HG03045 (cell line): ENCODE data around the gene SMS.

Experiments
- ATAC-seq: cut with Tn5 transposase; IDR thresholded peaks from one replicate; pipeline ENCODE4 v1.9.1; 2021; ENCODE audit warnings: mild to moderate bottlenecking, moderate library complexity; ENCODE audit not compliant: unreplicated experiment

SMS gene

DNA sequence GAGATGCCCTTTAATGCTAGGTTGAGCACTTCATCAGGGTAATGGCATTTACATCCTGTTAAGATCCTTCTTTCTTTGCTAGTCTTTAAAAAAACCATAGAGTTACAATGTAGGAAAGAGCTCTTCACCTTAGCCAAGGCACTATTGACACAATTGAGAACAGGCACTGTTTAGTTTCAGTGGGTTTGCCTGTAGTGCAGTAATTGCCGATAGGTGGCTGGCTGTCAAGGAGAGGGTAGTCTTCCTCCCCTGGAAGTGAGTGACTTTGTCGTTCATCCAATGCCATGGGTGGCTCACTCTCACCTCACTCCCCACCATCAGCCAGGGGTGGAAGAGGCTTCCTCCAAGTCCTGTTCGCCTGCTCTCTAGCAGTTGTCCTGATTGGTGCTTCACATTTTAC, 34.7 kb downstream of the SMS start:
- no peak for ATAC-seq

DNA sequence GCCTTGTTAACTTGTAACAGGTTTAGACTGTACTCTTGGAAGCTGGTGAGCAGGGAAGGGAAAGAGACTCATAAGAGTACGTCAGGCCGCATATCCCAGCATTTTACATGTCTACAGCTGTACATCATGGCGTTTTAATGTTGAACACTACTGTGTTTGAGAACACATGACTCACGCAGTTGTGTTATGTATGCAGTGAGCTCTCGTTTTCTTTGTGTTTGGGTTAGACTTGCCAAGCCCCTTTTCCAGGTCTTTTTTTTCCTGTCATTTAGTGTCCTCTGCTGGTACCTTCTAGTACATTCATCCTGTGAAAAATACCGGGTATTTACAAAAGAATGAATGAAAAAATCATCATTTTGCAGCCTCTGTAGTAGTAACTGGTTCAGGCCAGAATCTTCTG, 35.3 kb downstream of the SMS start:
- no peak for ATAC-seq

DNA sequence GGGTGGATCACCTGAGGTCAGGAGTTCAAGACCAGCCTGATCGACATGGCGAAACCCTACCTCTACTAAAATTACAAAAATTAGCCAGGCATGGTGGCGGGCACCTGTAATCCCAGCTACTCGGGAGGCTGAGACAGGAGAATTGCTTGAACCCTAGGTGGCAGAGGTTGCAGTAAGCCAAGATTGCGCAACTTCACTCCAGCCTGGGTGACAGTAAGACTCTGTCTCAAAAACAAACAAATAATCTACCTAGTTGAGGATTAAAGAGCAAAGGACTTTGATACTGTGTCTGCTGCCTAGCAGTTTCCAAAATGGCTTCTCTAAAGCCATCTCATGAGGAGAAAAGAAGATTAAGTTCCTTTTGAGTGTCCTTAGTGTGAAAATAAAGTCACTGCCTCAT, 37.8 kb downstream of the SMS start:
- ATAC-seq: no peak

DNA sequence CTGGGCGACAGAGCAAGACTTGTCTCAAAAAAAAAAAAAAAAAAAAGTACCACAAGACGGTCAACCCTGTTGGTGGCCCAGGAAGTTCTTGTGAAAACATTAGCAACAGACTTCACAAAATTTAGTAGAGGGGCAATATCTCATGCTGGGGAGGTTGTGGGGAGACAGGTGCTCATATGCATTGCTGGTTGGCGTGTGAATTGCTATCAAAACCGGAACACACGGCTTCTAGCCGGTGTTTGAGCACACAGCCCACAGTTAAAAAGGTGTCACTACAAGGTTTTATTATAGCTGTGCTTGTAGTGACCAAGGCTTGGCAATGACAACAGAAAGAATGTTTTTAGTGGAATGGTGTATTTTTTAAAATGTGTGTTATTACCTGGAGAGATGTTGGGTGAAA, 41.8 kb downstream of the SMS start:
- no peak for ATAC-seq

DNA sequence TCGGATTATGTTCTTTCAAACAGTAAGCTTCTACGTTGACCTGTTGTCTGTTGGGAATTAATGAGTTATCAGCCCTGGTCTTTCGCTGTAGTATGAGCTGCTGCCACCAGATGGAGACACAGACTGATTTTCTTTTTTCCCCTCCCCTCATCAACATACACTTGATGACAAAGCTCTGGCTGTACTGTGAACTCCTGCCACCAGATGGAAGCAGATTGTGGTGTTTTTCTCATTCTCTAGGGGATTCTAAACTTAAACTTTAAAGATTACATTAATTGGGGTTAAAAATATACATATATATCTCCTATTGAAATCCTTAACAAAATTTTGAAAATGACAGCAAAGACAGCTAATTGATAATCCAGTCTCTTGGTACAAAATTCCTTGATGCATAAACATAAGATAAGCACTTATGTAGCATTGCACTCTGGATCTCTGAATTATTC, 44.8 kb downstream of the SMS start:
- ATAC-seq: peak; percentile 87

DNA sequence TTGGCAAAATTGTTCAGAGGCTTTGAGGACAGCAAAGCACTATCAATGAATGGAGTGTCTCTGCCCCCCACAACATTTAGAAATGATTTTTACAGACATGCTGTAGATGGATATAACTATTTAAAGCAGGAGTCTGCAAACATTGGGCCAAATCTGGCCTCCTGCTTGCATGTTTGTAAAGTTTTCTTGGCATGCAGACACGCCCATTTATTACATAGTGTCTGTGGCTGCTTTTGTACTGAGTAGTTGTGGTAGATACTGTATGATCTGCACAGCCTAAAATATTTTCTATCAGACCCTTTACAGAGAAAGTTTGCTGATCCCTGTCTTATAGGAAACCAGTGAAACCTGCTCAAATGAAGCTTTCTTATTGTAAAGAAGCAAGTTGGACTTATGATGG, 46.1 kb downstream of the SMS start:
- ATAC-seq: no peak

DNA sequence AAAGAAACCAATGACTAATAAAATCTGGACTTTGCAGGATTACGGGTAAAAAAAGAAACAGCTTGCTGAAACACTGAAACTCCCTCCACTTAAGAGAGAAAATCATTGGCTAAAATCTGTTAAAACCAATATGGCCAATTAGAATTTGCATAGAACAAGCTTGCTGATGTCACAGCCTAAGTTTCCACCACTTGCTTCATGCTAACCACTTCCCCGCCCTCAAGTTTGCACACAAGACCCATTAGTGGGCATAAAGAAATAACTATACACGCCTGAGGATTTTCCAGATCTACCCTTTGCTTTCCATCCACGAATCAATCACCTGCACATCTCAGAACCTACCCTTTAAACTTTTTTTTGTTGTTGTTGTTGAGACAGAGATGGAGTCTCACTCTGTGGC, 48.9 kb downstream of the SMS start:
- ATAC-seq: peak; percentile 41

DNA sequence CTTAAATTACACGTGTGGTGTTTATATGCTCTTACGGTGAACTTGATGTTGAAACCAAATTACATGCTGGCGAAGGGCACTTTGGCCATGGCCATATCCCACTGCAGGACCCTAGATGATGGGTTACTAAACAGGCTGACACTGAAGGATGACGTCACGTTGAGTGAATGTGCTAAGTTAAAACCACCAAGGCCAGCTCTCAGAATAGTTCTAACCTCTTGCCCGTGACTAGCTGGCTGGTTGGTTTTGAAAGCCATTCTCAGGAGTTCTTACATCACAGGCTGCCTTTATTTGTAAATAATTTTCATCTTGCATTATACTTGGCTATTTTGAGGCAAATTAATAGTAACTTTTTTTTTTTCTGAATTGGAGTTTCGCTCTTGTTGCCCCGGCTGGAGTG, 50.3 kb downstream of the SMS start:
- no peak for ATAC-seq

DNA sequence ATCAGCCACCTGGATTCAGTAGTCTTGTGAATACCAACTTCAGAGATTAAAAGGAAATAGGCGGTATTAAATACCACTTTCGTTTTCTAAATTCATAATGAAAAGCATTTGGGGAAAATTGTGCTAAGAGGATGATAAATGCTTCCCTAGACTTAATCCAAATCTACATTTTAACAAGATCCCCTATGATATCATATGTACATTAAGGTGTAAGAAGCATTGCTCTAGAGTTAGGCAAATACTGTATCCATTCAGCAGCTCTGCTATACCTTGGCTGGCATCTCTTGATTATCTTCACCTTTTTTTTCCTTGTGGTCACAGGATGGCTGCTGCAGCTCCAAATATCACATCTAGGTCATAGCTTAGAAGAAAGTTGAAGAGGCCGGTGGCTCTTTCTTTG, 51.0 kb downstream of the SMS start:
- no peak for ATAC-seq

DNA sequence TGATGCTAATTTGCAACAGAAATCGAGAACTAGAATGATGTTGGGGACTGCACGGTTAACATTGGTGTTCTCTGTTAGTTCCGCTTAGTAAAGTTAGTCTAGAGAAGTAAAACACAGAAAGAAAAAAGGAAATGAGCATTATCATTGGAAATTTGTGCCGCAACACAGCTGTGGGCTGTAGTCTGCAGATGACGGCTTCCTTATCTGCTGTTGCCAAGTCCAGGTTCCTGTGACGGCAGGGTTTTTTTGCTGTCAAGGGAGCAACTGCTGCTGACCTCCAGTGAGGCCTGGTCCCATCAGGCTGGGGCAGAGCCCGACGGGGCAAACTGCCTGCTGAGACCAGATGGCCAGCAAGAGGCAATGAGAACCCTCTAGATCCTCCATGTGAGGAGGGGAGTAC, 52.8 kb downstream of the SMS start:
- ATAC-seq: peak; percentile 87

DNA sequence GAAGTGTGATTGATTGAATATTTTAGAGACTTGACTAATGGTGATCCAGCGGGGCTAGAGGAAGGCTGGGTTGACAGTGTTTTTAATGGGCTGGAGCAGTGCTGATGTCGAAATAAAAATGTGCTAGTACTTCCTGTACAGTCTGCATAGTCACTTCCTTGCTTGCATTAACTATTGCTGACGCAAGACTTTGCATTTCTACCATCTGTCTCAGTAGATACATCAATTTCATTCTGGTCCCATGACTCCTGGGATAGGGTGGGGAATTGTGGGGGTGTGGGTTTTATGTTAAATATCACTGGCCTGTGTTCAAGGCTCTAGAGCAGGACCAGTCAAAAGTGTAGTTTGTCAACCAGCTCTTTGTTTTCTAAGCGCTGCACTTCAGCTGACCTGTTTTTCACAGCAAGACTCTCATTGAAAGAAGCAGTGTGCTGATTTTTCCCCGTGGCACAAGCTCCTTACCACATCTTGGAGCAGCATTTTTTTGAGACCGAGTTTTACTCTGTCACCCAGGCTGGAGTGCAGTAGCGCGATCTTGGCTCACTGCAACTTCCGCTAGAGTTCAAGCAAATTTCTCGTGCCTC, 56.5 kb downstream of the SMS start:
- ATAC-seq: no peak

DNA sequence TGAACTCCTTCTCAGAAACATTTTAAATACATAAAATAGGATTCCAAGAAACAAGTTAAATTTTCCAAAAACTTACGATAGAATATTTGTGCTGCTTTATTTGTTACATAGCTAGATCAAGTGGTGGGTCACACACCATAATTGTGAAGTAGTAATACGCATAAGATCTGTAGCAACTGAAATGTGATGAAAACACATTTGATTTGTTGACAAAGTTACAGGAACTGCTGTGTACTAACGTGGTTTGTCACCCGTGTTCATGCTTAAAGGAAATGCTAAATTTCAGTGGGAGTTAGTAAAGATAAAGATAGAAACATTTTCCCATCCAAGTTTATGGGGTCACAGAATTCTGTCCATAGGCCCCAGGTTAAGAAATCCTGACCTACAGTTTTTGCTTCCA, 57.5 kb downstream of the SMS start:
- no peak for ATAC-seq

DNA sequence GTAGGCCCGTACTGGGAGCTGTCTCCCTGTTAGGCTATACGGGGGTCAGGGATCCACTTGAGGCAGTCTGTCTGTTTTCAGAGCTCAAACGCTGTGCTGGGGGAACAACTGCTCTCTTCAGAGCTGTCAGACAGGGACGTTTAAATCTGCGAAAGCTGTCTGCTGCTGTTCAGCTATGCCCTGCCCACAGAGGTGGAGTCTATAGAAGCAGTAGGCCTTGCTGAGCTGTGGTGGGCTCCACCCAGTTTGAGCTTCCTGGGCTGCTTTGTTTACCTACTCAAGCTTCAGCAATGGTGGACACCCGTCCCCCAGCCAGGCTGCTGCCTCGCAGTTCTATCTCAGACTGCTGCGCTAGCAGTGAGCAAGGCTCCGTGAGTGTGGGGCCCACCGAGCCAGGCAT, 64.4 kb downstream of the SMS start:
- no peak for ATAC-seq

DNA sequence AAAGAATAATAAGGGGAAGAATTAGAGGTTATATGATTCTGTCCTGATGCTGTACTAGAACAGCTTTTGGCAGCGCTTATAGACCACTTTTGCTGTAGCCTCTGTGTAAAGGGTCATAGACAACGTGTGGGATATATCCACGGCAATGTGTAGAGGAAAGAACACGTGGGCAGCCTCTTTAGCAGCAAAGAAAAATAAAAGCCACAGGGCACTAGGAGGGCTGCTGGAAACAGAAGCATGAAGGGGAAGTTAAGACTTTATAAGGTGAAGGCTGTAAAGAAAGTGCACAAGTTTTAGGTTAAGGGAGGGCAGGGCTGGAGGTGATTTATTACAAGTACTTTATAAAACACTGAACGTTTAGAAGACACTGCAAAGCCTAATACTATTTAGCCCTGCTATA, 71.5 kb downstream of the SMS start:
- no peak for ATAC-seq

DNA sequence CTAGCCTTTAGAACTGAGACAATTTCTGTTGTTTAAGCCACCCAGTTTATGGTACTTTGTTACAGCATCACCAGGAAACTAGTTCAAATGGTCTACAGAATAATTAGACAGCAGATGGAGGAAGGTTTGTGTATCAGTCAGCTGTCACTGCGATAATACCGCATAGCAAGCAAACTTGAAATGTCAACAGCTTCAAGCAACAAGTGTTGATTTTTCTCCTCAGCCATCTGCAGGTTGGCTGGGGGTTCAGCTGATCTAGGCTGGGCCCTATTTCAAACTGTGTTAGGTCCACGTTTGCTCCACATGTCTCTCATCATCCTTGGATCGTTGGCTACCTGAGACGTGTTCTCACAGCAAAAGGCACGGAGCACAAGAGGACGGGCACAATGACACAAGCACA, 72.4 kb downstream of the SMS start:
- ATAC-seq: no peak

DNA sequence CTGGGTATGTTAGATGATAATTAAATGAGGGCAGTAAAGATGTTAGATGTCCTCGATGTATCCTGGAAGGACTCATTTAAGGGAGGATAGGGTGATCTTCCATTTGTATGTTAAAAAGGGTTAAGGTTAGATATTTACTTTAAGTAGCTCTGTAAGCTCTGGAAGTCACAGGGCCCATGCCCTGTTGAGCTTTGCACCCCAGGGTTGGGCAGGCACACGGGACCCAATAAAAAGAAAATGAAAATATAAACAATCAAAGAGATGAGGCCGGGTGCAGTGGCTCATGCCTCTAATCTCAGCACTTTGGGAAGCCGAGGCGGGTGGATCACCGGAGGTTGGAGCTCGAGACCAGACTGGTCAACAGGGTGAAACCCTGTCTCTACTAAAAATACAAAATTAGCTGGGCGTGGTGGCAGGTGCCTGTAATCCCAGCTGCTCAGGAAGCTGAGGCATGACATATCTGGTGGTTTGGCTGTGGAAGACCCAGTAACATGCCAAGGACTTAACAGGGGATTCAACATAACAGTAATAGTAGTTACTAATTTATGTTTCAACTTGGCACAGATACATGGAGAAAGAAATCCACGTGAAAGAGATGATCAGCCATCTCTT, 74.7 kb downstream of the SMS start:
- ATAC-seq: no peak

DNA sequence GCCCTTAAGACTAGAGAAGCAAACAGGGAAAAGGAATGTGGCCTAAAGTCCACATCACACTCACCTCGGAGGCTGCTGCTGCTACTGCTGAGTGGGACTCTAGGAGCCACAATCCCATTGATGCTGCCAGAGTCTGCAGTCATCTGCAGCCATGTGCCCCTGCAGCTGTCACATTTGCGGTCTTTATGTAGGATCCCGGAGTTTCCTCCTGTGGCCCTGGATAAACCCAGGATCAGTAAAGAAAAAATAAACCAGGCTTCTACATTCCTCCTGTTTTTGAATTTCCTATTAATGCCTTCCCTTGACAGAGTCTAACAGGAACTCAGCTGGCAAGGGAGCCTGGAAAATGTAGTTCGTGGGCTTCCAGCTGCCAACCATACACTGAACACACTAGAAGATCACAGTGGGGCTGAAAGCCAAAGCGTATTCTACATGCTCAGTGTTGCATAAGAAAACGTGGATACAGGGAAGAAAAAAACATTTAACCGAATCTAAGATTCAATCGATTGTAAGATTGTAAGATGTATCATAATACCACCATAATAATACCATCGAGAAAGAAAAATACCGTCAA, 81.3 kb downstream of the SMS start:
- no peak for ATAC-seq

DNA sequence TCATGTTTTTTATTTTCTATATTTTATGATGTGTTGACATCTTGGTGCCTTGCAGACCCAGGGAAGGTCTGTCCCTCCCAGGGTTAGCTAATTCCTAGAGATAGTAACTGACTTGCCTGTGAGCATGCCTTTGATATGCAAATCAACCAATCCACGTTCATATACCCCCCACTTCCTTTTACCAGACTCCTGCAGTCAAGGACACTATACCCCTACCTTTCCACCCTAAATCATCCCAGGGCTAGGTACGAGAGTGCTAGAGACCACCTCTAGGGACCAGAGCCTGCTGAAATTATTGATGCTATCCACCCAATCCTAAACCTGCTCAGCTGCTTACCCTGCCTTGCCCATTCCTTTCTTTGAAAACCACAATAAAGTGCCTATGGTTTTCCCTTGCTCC, 84.1 kb downstream of the SMS start:
- no peak for ATAC-seq

DNA sequence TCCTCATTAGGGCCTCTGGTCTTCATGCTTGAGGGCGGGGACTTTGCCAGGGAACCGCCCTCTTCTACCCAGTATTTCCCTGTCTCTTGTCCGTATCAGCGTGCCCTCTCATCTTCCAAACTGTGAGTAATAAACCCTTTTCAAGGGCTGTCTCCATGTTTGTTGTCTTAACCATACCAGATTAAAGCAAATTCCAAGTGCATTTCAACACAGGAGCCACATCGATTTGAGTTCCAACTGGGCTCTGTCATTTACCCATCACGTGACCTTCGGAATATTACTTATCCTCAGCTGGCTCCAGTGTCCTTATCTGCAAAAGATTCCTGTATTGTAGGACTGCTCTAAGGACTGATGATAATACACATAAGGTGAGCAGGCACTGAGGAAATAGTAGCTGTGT, 85.2 kb downstream of the SMS start:
- ATAC-seq: no peak

DNA sequence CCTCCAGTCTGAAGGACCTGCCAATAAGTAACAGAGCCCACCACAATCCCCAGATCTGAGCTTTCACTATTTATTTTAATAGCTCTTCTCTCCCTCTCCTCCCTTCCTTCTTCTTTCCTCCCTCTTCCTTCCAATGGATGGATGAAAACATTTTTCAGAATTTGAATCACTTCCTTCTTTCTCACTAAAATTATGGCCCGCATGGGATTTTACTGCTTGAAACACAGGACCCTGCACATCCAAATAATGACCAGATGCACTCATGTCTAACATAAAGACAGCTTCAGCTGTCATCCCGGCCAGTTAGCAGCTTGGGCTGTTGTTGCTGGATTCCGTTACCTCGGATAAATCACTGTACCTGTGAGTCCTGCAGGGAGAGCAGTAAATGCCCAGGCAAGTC, 86.2 kb downstream of the SMS start:
- no peak for ATAC-seq

DNA sequence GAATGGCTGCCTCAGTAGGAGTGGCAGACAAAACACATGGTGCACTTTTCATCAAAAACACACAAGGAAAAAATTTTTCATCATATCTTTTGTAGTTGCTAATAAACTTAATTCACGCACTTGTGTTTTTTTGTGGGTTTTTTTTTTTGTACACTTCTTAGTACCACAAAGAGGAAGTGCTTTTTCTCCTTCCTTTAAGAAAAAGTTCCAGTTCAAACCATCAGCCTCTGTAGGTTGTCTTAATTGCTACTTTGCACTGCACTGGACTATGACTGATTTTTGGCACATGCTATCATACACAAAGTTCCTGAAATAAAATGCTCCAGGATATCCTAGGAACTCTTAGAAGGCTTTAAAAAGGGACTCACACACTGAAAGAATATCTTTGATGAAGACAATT, 91.6 kb downstream of the SMS start, which contains the start of gene PHEX:
Gene PHEX, plus strand, starts transcription at position 242 of the 400 bp plus-strand sequence. CDS start 681 bp downstream, outside the sequence.
- ATAC-seq: no peak

DNA sequence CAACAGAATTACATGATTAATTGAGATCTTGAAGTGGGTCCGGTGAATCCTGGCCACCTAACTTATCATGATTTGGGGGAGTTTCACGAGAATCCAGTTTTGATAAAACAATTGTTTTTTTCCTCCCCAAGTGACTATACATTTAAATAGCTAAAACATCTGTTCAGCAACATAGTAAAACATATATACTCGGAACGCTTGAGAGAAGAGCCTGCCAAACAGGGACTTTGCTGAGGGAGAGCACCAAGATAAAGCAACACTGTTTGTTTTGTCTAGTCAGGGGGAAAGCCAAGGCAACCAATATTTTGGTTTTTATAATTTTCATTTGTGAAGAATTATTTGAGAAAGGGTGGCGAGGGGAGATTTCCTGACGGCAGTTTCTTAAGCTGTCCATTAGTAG, 92.0 kb downstream of the SMS start:
- ATAC-seq: no peak

DNA sequence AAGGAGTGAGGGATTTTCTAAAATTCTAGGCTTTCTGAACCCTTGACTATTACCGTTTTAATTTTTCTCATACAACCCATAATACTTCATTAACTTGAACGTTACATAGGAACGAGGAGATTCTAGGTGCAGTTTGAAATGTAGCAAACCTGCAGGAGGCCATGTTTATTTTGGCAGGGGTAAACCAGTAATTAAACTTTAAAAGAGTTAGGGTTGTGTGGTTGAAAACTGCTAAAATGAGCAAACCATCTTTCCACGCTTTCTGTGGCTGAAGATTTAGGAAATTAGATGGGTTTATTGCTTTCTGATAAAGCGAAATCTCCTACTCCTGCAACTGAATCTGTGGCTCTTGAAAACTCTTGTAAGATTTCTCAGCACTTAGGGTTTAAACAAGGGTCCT, 93.3 kb downstream of the SMS start:
- no peak for ATAC-seq
